Transverse colon (tissue), 4 donors: ENCODE measurements around the gene COL4A6. TPM values are rescaled to one million over a fixed set of nuclear protein-coding genes. Genes with fewer than 3 reads are reported as not detected.

Experiments used
- DNase-seq: peaks from one replicate; pipeline ENCODE4 v3.0.0-alpha.2; 2019
- H3K27ac ChIP-seq, 4 donors: fragments of 200-600 bp; sonication (generic); 2 replicates each; pipeline ENCODE4 v1.5.1; 2016 to 2018; ENCODE audit warnings: inconsistent platforms in 4 of 4
- H3K27me3 ChIP-seq: fragments of 200-600 bp; sonication (generic); 2 replicates; pipeline ENCODE4 v1.5.1; 2017; ENCODE audit warnings: inconsistent platforms
- H3K36me3 ChIP-seq, 4 donors: fragments of 200-600 bp; sonication (generic); 2 replicates each; pipeline ENCODE4 v1.5.1; 2017 to 2019; ENCODE audit warnings: inconsistent platforms in 4 of 4
- H3K4me1 ChIP-seq, 4 donors: fragments of 200-600 bp; sonication (generic); 2 replicates each; pipeline ENCODE4 v1.5.1; 2017 to 2020; ENCODE audit warnings: inconsistent platforms in 4 of 4
- H3K4me3 ChIP-seq, 4 donors: fragments of 200-600 bp; sonication (generic); 1 replicate in 1 of 4; 2 replicates in 3 of 4; pipeline versions ENCODE4 v1.5.1 to v1.6.1; 2017 to 2019; ENCODE audit warnings: inconsistent platforms in 4 of 4
- H3K9me3 ChIP-seq, 2 donors: fragments of 200-600 bp; sonication (generic); 2 replicates each; pipeline ENCODE4 v1.5.1; 2017 to 2019; ENCODE audit warnings: inconsistent platforms in 2 of 2
- CTCF ChIP-seq, 5 experiments: fragments of 200-600 bp in 3 of 5; fragments of 450-650 bp in 2 of 5; sonication (generic) in 3 of 5; IDR thresholded peaks; 1 replicate in 2 of 5; 2 replicates in 3 of 5; pipeline ENCODE4 v1.5.1; 2016 to 2017; ENCODE audit warnings: antibody characterized with exemption in 5 of 5, inconsistent platforms in 3 of 5, mild to moderate bottlenecking in 2 of 5, moderate library complexity in 1 of 5
- EP300 ChIP-seq: sonication (generic); formaldehyde crosslinking; IDR thresholded peaks from one replicate; pipeline ENCODE4 v1.6.1; 2017; ENCODE audit warnings: antibody characterized with exemption, low read depth
- POLR2A ChIP-seq: fragments of 450-650 bp; IDR thresholded peaks from one replicate; pipeline ENCODE4 v1.6.1; 2016; ENCODE audit warnings: antibody characterized with exemption, mild to moderate bottlenecking, moderate library complexity
- POLR2AphosphoS5 ChIP-seq, 3 donors: sonication (generic); formaldehyde crosslinking; IDR thresholded peaks; one replicate each; pipeline ENCODE4 v1.6.1; 2016; ENCODE audit warnings: antibody characterized with exemption in 3 of 3
- WGBS, 2 donors: methylation state at CpG; one replicate each; pipeline ENCODE4 v1.1.5; 2018; ENCODE audit warnings: low coverage in 1 of 2; 5-methylcytosine and 5-hydroxymethylcytosine counted together
- in situ Hi-C, 4 donors: fragments of 200-750 bp; cut with MboI; loops; one replicate each; pipeline versions ENCODE4 v1.15.0 to v1.15.1; 2017; ENCODE audit warnings: low sequenced_read_pairs in 3 of 4, low pct_ligation_motif_present in 1 of 4, low pct_unique_long_range_greater_than_20kb in 1 of 4
- intact Hi-C: fragments of 100-400 bp; cut with DNase I; formaldehyde crosslinking; loops from one replicate; pipeline ENCODE4 v1.15.1; 2023; ENCODE audit warnings: low total_unique reads
- total RNA-seq, 4 donors: library from RNA; depleted of rRNA; stranded (reverse); fragments of >200 nt; gene quantifications; one replicate each; pipeline ENCODE4 v1.1.0, GENCODE V29; 2016

The COL4A6 gene
- total RNA-seq, 4 donors from 2014 or later = 0.32 to 0.75 (median 0.57) TPM

- no peak for TF ChIP-seq POLR2AphosphoS5 (IDR thresholded peaks at IDR 0.05)
- no peak for TF ChIP-seq CTCF (IDR thresholded peaks at IDR 0.05)
- no peak for TF ChIP-seq EP300
- no peak for TF ChIP-seq POLR2A
- Histone ChIP-seq H3K4me3 (no peak overlapping the region), H3K4me1 (no peaks in the 10 kb centered on the region), H3K9me3 (no peaks in the 10 kb centered on the region), H3K27me3 (no peaks in the 10 kb centered on the region), H3K27ac (no peak overlapping the region), H3K36me3 (no peaks in the 10 kb centered on the region)
- 52 to 83% methylated on average over 1 of the region's 1 CpG for WGBS, 2 donors
- in situ Hi-C loops = no loop called here
- DNase-seq = no peak
- intact Hi-C loops = no loop called here
These were observed 18.8 kb downstream of the COL4A6 start for GRCh38 chrX:108419401-108419800.

GRCh38 chrX:108417257-108417656 is 21.0 kb downstream of the COL4A6 start:
- in situ Hi-C loops (no loop called here), intact Hi-C loops (no loop called here)
- TF ChIP-seq EP300 = no peak
- no peak for TF ChIP-seq CTCF (IDR thresholded peaks at IDR 0.05)
- TF ChIP-seq POLR2A = no peak
- TF ChIP-seq POLR2AphosphoS5 (IDR thresholded peaks at IDR 0.05) = no peak
- 23% methylated on average over 1 of the region's 1 CpG; no CpG with 5 or more reads in 1 of the 2 donors for WGBS, 2 donors
- H3K27me3 ChIP-seq = no peaks in the 10 kb centered on the region
- H3K4me1 ChIP-seq = no peaks in the 10 kb centered on the region
- H3K36me3 ChIP-seq = no peaks in the 10 kb centered on the region
- no peak overlapping the region for H3K27ac ChIP-seq
- no peak overlapping the region for H3K4me3 ChIP-seq
- DNase-seq = no peak
- no peaks in the 10 kb centered on the region for H3K9me3 ChIP-seq

GRCh38 chrX:108415891-108416290 is 22.3 kb downstream of the COL4A6 start:
- Histone ChIP-seq H3K27me3 (no peaks in the 10 kb centered on the region), H3K36me3 (no peaks in the 10 kb centered on the region), H3K27ac (no peak overlapping the region), H3K9me3 (no peaks in the 10 kb centered on the region), H3K4me3 (no peak overlapping the region), H3K4me1 (no peaks in the 10 kb centered on the region)
- intact Hi-C loops (no loop called here), in situ Hi-C loops (no loop called here)
- WGBS, 2 donors = 49 to 50% methylated on average over 2 of the region's 2 CpGs
- TF ChIP-seq POLR2AphosphoS5 (IDR thresholded peaks at IDR 0.05) = no peak
- no peak for TF ChIP-seq POLR2A
- TF ChIP-seq EP300 = no peak
- no peak for TF ChIP-seq CTCF (IDR thresholded peaks at IDR 0.05)
- DNase-seq = no peak

GRCh38 chrX:108415146-108415545 is 23.1 kb downstream of the COL4A6 start:
- Histone ChIP-seq H3K36me3 (no peaks in the 10 kb centered on the region), H3K27ac (no peak overlapping the region), H3K4me3 (no peak overlapping the region), H3K4me1 (no peaks in the 10 kb centered on the region), H3K27me3 (no peaks in the 10 kb centered on the region), H3K9me3 (no peaks in the 10 kb centered on the region)
- TF ChIP-seq POLR2AphosphoS5 (IDR thresholded peaks at IDR 0.05) (no peak), EP300 (no peak), CTCF (IDR thresholded peaks at IDR 0.05) (no peak), POLR2A (no peak)
- in situ Hi-C loops (no loop called here), intact Hi-C loops (no loop called here)
- WGBS, 2 donors = 77% methylated on average over 1 of the region's 1 CpG; no CpG with 5 or more reads in 1 of the 2 donors
- no peak for DNase-seq
